ENCODE measurements around the gene TNNT1.

The TNNT1 gene

GRCh38 chr19:55088543-55089341, 60.3 kb downstream of the TNNT1 start:
- DNase-seq = peak; percentile 71

- no peak for DNase-seq
These were observed 61.0 kb downstream of the TNNT1 start for GRCh38 chr19:55088021-55088451.

- DNase-seq = no peak
These were observed 61.5 kb downstream of the TNNT1 start for GRCh38 chr19:55087542-55087901.

GRCh38 chr19:55086730-55087541, 62.1 kb downstream of the TNNT1 start:
- DNase-seq = peak; percentile 91

- no peak for DNase-seq
These were observed 62.9 kb downstream of the TNNT1 start for GRCh38 chr19:55085923-55086715.

- no peak for DNase-seq
These were observed 64.6 kb downstream of the TNNT1 start for GRCh38 chr19:55084416-55084815.

GRCh38 chr19:55083004-55083850, 65.8 kb downstream of the TNNT1 start:
- DNase-seq = no peak
